H1 (cell line): ENCODE measurements around the gene FKBP8. TPM values are rescaled to one million over a fixed set of nuclear protein-coding genes. Genes with fewer than 3 reads are reported as not detected.

Experiments used
- ASH2L ChIP-seq: fragments of 200-600, 300-600 bp; sonication (generic); IDR thresholded peaks from one replicate; pipeline ENCODE4 v1.7.1; 2017; ENCODE audit warnings: low read length
- CBX8 ChIP-seq: fragments of 300-800, 300-1000 bp; sonication (generic); IDR thresholded peaks from 2 replicates; pipeline ENCODE4 v1.7.1; 2016; ENCODE audit warnings: low read depth, low read length, borderline replicate concordance
- CHD2 ChIP-seq: IDR thresholded peaks from 2 replicates; pipeline ENCODE4 v1.6.1; 2012; ENCODE audit warnings: low read length, improper control_type of control experiment
- CREB1 ChIP-seq: IDR thresholded peaks from 2 replicates; pipeline ENCODE4 v1.6.1; 2012; ENCODE audit warnings: inconsistent platforms
- FOSL1 ChIP-seq: IDR thresholded peaks from 2 replicates; pipeline ENCODE4 v1.6.1; 2011; ENCODE audit warnings: mild to moderate bottlenecking, low read depth, low read length, moderate library complexity; ENCODE audit not compliant: insufficient read depth
- HDAC6 ChIP-seq: IDR thresholded peaks from one replicate; pipeline ENCODE4 v1.7.1; 2012; ENCODE audit warnings: low read depth, mild to moderate bottlenecking, inconsistent platforms, low read length, moderate library complexity
- KDM5A ChIP-seq: fragments of 200-600 bp; IDR thresholded peaks from 2 replicates; pipeline ENCODE4 v1.7.1; 2012; ENCODE audit warnings: mild to moderate bottlenecking, low read length, inconsistent platforms, mixed read lengths
- MAX ChIP-seq: IDR thresholded peaks from 2 replicates; pipeline ENCODE4 v1.6.1; 2012; ENCODE audit warnings: inconsistent platforms
- PHF8 ChIP-seq: fragments of 200-600 bp; sonication (generic); conservative IDR thresholded peaks from 2 replicates; pipeline ENCODE4 v1.7.1; 2012; ENCODE audit warnings: low read depth, mild to moderate bottlenecking, inconsistent platforms, low read length, moderate library complexity
- RBBP5 ChIP-seq: IDR thresholded peaks from 2 replicates; pipeline ENCODE4 v1.7.1; 2012; ENCODE audit warnings: low read depth, mild to moderate bottlenecking, inconsistent platforms, low read length, moderate library complexity, borderline replicate concordance
- RXRA ChIP-seq: IDR thresholded peaks from 2 replicates; pipeline ENCODE4 v1.6.1; 2011; ENCODE audit warnings: low read depth, mild to moderate bottlenecking, low read length, moderate library complexity; ENCODE audit not compliant: insufficient read depth
- SIN3A ChIP-seq, 2 experiments: IDR thresholded peaks in 1 of 2; conservative IDR thresholded peaks in 1 of 2; 2 replicates each; pipeline ENCODE4 v1.6.1; 2011 to 2012; ENCODE audit warnings: low read length in 2 of 2, improper control_type of control experiment in 1 of 2, low read depth in 1 of 2, mild to moderate bottlenecking in 1 of 2
- SIRT6 ChIP-seq: IDR thresholded peaks from one replicate; pipeline ENCODE4 v1.7.1; 2012; ENCODE audit warnings: low read length, inconsistent platforms
- SUZ12 ChIP-seq: fragments of 200-600 bp; sonication (generic); IDR thresholded peaks from 2 replicates; pipeline ENCODE4 v1.6.1; 2012; ENCODE audit warnings: mild to moderate bottlenecking, inconsistent platforms, low read length, moderate library complexity, mixed read lengths
- TAF1 ChIP-seq: IDR thresholded peaks from 2 replicates; pipeline ENCODE4 v1.6.1; 2011; ENCODE audit warnings: mild to moderate bottlenecking, low read depth, low read length
- TAF7 ChIP-seq: optimal IDR thresholded peaks from 2 replicates; pipeline ENCODE3; 2011; ENCODE audit warnings: low read depth, mild to moderate bottlenecking, inconsistent platforms, low read length, moderate library complexity, borderline replicate concordance
- TEAD4 ChIP-seq: IDR thresholded peaks from 2 replicates; pipeline ENCODE4 v1.6.1; 2012; ENCODE audit warnings: low read depth, low read length, inconsistent platforms, mixed read lengths
- YY1 ChIP-seq: IDR thresholded peaks from 2 replicates; pipeline ENCODE4 v1.6.1; 2011; ENCODE audit warnings: low read depth, mild to moderate bottlenecking, low read length
- polyA plus RNA-seq, 7 experiments: library from polyadenylated mRNA; depleted of rRNA in 3 of 7; stranded (reverse) in 5 of 7; unstranded in 2 of 7; fragments of >200 nt in 5 of 7; fragments of 200-250 nt in 2 of 7; gene quantifications; 1 replicate in 5 of 7; 2 replicates in 1 of 7; 4 replicates in 1 of 7; pipeline versions ENCODE4 v1.2.1 to v1.2.3, GENCODE V29; 2011 to 2013; ENCODE audit warnings: missing spikeins in 2 of 7, mixed read lengths in 2 of 7
- total RNA-seq: library from RNA; stranded (reverse); fragmentation: NEBNext Ultra II Directional; extraction: Animal tissue kit (Norgen Biotek cat#: 25700); gene quantifications from 2 replicates; pipeline ENCODE4 v1.2.1, GENCODE V29; 2021
- TF ChIP-seq, protein P1 (sequence below), 3 experiments: IDR thresholded peaks; 1 replicate in 2 of 3; 2 replicates in 1 of 3; pipeline versions ENCODE4 v1.5.1 to v1.6.1; 2011; ENCODE audit warnings: low read length in 3 of 3, mild to moderate bottlenecking in 3 of 3, inconsistent platforms in 2 of 3, low read depth in 1 of 3, moderate library complexity in 1 of 3; ENCODE audit not compliant: insufficient read depth in 1 of 3; ENCODE audit errors: control extremely low read depth in 1 of 3
- TF ChIP-seq, protein P2 (sequence below): IDR thresholded peaks from 2 replicates; pipeline ENCODE4 v1.6.1; 2012; ENCODE audit warnings: inconsistent platforms

The FKBP8 gene
- total and polyA plus RNA-seq, 2 of the 8 experiments (the other 6 are each of a cell fraction or from before 2014, with no cell fraction given), result 264 to 309 TPM

DNA sequence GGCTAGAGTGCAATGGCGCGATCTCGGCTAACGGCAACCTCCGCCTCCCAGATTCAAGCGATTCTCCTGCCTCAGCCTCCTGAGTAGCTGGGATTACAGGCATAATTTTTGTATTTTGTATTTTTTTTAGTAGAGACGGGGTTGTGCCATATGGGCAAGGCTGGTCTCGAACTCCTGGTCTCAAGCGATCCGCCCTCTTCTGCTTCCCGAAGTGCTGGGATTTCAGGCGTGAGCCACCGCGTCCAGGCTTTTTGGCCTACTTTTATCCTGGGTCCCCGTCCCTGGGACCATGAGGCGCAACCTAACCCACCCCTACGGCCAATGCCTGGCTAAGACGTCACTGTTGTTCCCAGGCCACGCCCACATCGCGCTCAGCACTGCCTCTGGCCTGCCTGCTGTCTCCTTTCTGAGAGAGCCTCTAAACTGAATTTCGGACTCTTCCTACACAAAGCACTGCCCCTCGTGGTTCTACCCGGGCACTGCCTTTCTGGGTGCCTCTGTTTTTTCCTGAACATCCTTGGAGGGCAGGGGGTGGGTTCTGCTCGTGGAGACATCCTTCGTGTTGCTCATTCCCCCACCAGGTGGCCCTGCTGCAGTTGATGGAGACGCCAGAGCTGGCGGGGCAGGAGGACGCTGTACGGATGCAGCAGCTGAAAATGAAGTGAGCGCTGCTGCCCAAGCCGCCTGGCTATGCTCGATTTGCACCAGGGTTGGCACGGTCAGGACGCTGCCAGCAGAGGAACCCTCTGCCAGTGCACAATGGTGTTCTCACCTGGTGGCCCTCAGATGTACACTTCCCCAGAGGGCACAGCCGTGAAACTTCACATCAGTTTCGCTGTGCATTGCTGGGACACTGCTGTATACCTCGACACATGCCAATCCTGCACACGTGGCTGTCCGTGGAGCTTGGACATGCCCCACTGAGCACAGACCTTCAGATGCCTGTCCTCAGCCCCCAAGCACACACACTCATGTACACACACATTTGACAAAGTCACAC lies 47.2 kb upstream of the FKBP8 start (continued):
- TF ChIP-seq TAF7, result no peak
- no peak for TF ChIP-seq SIRT6
- TF ChIP-seq, protein P1, sequence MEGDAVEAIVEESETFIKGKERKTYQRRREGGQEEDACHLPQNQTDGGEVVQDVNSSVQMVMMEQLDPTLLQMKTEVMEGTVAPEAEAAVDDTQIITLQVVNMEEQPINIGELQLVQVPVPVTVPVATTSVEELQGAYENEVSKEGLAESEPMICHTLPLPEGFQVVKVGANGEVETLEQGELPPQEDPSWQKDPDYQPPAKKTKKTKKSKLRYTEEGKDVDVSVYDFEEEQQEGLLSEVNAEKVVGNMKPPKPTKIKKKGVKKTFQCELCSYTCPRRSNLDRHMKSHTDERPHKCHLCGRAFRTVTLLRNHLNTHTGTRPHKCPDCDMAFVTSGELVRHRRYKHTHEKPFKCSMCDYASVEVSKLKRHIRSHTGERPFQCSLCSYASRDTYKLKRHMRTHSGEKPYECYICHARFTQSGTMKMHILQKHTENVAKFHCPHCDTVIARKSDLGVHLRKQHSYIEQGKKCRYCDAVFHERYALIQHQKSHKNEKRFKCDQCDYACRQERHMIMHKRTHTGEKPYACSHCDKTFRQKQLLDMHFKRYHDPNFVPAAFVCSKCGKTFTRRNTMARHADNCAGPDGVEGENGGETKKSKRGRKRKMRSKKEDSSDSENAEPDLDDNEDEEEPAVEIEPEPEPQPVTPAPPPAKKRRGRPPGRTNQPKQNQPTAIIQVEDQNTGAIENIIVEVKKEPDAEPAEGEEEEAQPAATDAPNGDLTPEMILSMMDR (IDR thresholded peaks at IDR 0.05; ENCODE audit: control extremely low read depth in 1 of 3, insufficient read depth in 1 of 3, low read depth in 1 of 3, low read length in 3 of 3), result peak; percentile 64 to 89 (median 75)
- TF ChIP-seq YY1, result peak; percentile 47; the same call in 1 of the 2 replicates
- TF ChIP-seq HDAC6, result no peak
- no peak for TF ChIP-seq ASH2L
- TF ChIP-seq, protein P2, sequence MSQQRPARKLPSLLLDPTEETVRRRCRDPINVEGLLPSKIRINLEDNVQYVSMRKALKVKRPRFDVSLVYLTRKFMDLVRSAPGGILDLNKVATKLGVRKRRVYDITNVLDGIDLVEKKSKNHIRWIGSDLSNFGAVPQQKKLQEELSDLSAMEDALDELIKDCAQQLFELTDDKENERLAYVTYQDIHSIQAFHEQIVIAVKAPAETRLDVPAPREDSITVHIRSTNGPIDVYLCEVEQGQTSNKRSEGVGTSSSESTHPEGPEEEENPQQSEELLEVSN, result no peak; the same call in 1 of the 2 replicates
- TF ChIP-seq MAX, result peak; percentile 86
- TF ChIP-seq CHD2, result no peak
- TF ChIP-seq RXRA, result no peak
- no peak for TF ChIP-seq FOSL1
- TF ChIP-seq KDM5A, result no peak
- TF ChIP-seq CBX8, result no peak
- TF ChIP-seq TAF1, result peak; percentile 72
- TF ChIP-seq TEAD4, result no peak; the same call in 1 of the 2 replicates
- peak in 1 of 2 experiments; percentile 11; a peak in 1 of 4 replicates for TF ChIP-seq SIN3A (conservative IDR thresholded peaks at IDR 0.05 in 1 of 2, IDR thresholded peaks at IDR 0.05 in 1 of 2; ENCODE audit: low read depth in 1 of 2, low read length in 2 of 2)
- no peak for TF ChIP-seq RBBP5
- TF ChIP-seq CREB1, result peak; percentile 83
- no peak; the same call in 1 of the 2 replicates for TF ChIP-seq PHF8
- TF ChIP-seq SUZ12, result no peak
